HepG2 (cell line): ENCODE data around the gene RHEBL1. TPM values are rescaled to one million over a fixed set of nuclear protein-coding genes. Genes with fewer than 3 reads are reported as not detected.

Experiments used
- DMAP1 ChIP-seq: IDR thresholded peaks from 2 replicates; pipeline ENCODE4 v1.6.1; 2016
- DNMT1 ChIP-seq: sonication (generic); formaldehyde crosslinking; IDR thresholded peaks from 2 replicates; pipeline ENCODE4 v1.5.1; 2020; ENCODE audit warnings: mild to moderate bottlenecking, missing genetic modification reagents
- GABPA ChIP-seq, 2 experiments: IDR thresholded peaks; 2 replicates each; pipeline ENCODE4 v1.6.1; 2011 to 2016; ENCODE audit warnings: low read depth in 2 of 2, low read length in 1 of 2, missing biosample characterization in 1 of 2, missing genetic modification characterization in 1 of 2
- ISL2 ChIP-seq: sonication (generic); formaldehyde crosslinking; IDR thresholded peaks from 2 replicates; pipeline ENCODE4 v1.5.0; 2020; ENCODE audit warnings: missing genetic modification reagents
- JUNB ChIP-seq: sonication (generic); formaldehyde crosslinking; IDR thresholded peaks from 2 replicates; pipeline ENCODE4 v1.8.0; 2022; ENCODE audit warnings: missing genetic modification reagents, mild to moderate bottlenecking, borderline replicate concordance
- JUND ChIP-seq: sonication (generic); formaldehyde crosslinking; IDR thresholded peaks from 2 replicates; pipeline ENCODE4 v1.8.0; 2022; ENCODE audit warnings: mild to moderate bottlenecking, missing genetic modification reagents
- MAF1 ChIP-seq: sonication (generic); formaldehyde crosslinking; IDR thresholded peaks from 2 replicates; pipeline ENCODE4 v1.5.0; 2020; ENCODE audit warnings: missing genetic modification reagents, borderline replicate concordance
- MIER3 ChIP-seq: IDR thresholded peaks from 2 replicates; pipeline ENCODE4 v1.6.1; 2016; ENCODE audit warnings: missing compliant biosample characterization, borderline replicate concordance
- NFYC ChIP-seq: IDR thresholded peaks from 2 replicates; pipeline ENCODE4 v1.6.1; 2016; ENCODE audit warnings: missing genetic modification reagents, missing compliant biosample characterization
- RNF2 ChIP-seq: fragments of 450-650 bp; conservative IDR thresholded peaks from 2 replicates; pipeline ENCODE4 v1.6.1; 2016; ENCODE audit warnings: low read depth
- SATB2 ChIP-seq: sonication (generic); formaldehyde crosslinking; IDR thresholded peaks from 2 replicates; pipeline ENCODE4 v1.5.0; 2020; ENCODE audit warnings: missing genetic modification reagents
- SMAD1 ChIP-seq: sonication (generic); formaldehyde crosslinking; IDR thresholded peaks from 2 replicates; pipeline ENCODE4 v1.4.0; 2020; ENCODE audit warnings: missing genetic modification reagents, low read depth, mild to moderate bottlenecking, borderline replicate concordance
- ZNF10 ChIP-seq: sonication (generic); formaldehyde crosslinking; IDR thresholded peaks from 2 replicates; pipeline ENCODE4 v1.4.0; 2020; ENCODE audit warnings: mild to moderate bottlenecking, low read depth, missing genetic modification reagents, borderline replicate concordance
- ZNF234 ChIP-seq: sonication (generic); formaldehyde crosslinking; conservative IDR thresholded peaks from 2 replicates; pipeline ENCODE4 v1.5.1; 2020; ENCODE audit warnings: mild to moderate bottlenecking, missing genetic modification reagents
- ZNF253 ChIP-seq: sonication (generic); formaldehyde crosslinking; IDR thresholded peaks from 2 replicates; pipeline ENCODE4 v1.8.0; 2022; ENCODE audit warnings: mild to moderate bottlenecking, missing genetic modification reagents, borderline replicate concordance
- ZNF598 ChIP-seq: sonication (generic); formaldehyde crosslinking; IDR thresholded peaks from 2 replicates; pipeline ENCODE4 v1.5.1; 2020; ENCODE audit warnings: mild to moderate bottlenecking, missing genetic modification reagents, borderline replicate concordance
- ZNF788 ChIP-seq: sonication (generic); formaldehyde crosslinking; IDR thresholded peaks from 2 replicates; pipeline ENCODE4 v1.5.0; 2020; ENCODE audit warnings: mild to moderate bottlenecking, missing genetic modification reagents, borderline replicate concordance
- polyA plus RNA-seq, 8 experiments: library from polyadenylated mRNA; depleted of rRNA in 3 of 8; stranded (reverse) in 7 of 8; unstranded in 1 of 8; fragments of >200 nt; fragmentation: Illumina TruSeq in 4 of 8; extraction: Trizol in 4 of 8; gene quantifications; 2 replicates each; pipeline versions ENCODE4 v1.2.1 to v1.2.3, GENCODE V29; 2011 to 2016; ENCODE audit warnings: low read depth in 4 of 8, missing spikeins in 1 of 8, mixed read lengths in 1 of 8; ENCODE audit not compliant: insufficient read depth in 1 of 8
- total RNA-seq, 5 experiments: library from RNA; depleted of rRNA; stranded (reverse); fragments of >200 nt; fragmentation: Illumina TruSeq; extraction: Trizol; gene quantifications; 2 replicates each; pipeline ENCODE4 v1.2.3, GENCODE V29; 2016; ENCODE audit warnings: low read depth in 1 of 5
- TF ChIP-seq, protein P1 (sequence below): sonication (generic); formaldehyde crosslinking; IDR thresholded peaks from 2 replicates; pipeline ENCODE4 v1.4.0; 2020; ENCODE audit warnings: missing genetic modification reagents
- TF ChIP-seq, protein P2 (sequence below): sonication (generic); formaldehyde crosslinking; conservative IDR thresholded peaks from 2 replicates; pipeline ENCODE4 v1.8.0; 2022; ENCODE audit warnings: low read depth, missing genetic modification reagents
- TF ChIP-seq, protein P3 (sequence below), 2 experiments: sonication (generic) in 1 of 2; formaldehyde crosslinking in 1 of 2; IDR thresholded peaks; 2 replicates each; pipeline versions ENCODE4 v1.5.1 to v1.6.1; 2011 to 2020; ENCODE audit warnings: borderline replicate concordance in 1 of 2, low read depth in 1 of 2, low read length in 1 of 2, mild to moderate bottlenecking in 1 of 2, missing genetic modification reagents in 1 of 2, moderate library complexity in 1 of 2
- TF ChIP-seq, protein P4 (sequence below): IDR thresholded peaks from 2 replicates; pipeline ENCODE4 v1.6.1; 2016; ENCODE audit warnings: mild to moderate bottlenecking, missing biosample characterization, missing genetic modification reagents

Gene RHEBL1
- total and polyA plus RNA-seq, 2 of the 13 experiments (the other 11 are each of a cell fraction or from before 2014, with no cell fraction given), result 1.4 to 2.5 TPM

DNA sequence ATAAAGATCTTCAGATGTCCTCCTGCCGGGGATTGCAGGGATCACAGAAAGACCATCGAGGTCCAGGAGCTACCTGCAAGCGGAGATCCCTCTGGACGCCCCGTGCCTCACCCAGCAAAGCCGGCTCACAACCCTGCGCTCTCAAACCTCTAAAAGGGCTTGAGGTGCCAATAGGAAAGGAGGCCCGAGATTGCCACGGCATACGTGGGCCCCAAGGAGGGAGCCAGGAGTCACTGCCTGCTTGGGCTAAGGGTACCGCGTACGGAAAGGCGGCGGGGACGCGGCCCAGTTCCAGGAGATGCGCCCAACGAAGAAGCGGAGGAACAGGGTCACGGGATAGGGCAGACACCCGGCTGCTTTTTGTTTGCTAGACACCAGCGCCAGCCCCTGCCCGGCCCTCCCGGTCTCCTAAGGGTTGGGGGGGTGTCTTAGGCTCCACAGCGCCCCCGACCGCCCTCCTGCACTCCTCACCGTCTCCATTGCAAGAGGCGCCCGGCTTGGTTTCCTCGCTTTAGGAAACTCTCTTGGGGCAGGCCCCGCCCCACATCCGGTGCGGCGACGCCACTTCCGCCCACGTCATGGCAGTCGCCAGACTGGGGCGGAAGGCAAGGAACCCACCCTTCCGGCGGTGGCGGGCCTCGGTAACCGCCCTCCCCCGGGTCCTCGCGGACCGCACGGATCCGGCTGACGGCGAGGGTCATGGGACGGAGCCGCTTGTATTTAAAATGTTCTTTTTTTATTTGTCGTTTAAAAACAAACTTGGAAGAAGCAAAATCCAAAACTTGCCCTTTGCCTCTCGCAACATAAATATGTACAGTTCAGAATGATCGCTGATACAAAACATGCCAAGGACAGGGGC, 51.3 kb downstream of the RHEBL1 start, which contains the start of gene PRKAG1 (continued):
- TF ChIP-seq, protein P1, sequence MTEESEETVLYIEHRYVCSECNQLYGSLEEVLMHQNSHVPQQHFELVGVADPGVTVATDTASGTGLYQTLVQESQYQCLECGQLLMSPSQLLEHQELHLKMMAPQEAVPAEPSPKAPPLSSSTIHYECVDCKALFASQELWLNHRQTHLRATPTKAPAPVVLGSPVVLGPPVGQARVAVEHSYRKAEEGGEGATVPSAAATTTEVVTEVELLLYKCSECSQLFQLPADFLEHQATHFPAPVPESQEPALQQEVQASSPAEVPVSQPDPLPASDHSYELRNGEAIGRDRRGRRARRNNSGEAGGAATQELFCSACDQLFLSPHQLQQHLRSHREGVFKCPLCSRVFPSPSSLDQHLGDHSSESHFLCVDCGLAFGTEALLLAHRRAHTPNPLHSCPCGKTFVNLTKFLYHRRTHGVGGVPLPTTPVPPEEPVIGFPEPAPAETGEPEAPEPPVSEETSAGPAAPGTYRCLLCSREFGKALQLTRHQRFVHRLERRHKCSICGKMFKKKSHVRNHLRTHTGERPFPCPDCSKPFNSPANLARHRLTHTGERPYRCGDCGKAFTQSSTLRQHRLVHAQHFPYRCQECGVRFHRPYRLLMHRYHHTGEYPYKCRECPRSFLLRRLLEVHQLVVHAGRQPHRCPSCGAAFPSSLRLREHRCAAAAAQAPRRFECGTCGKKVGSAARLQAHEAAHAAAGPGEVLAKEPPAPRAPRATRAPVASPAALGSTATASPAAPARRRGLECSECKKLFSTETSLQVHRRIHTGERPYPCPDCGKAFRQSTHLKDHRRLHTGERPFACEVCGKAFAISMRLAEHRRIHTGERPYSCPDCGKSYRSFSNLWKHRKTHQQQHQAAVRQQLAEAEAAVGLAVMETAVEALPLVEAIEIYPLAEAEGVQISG (CRISPR knock-in tag), result peak; percentile 89
- TF ChIP-seq, protein P2, sequence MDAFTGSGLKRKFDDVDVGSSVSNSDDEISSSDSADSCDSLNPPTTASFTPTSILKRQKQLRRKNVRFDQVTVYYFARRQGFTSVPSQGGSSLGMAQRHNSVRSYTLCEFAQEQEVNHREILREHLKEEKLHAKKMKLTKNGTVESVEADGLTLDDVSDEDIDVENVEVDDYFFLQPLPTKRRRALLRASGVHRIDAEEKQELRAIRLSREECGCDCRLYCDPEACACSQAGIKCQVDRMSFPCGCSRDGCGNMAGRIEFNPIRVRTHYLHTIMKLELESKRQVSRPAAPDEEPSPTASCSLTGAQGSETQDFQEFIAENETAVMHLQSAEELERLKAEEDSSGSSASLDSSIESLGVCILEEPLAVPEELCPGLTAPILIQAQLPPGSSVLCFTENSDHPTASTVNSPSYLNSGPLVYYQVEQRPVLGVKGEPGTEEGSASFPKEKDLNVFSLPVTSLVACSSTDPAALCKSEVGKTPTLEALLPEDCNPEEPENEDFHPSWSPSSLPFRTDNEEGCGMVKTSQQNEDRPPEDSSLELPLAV (CRISPR knock-in tag), result no peak
- TF ChIP-seq ISL2 (CRISPR knock-in tag), result peak; percentile 46; the same call in 1 of the 2 replicates
- TF ChIP-seq MIER3 (CRISPR knock-in tag), result peak; percentile 50; the same call in 1 of the 2 replicates
- peak; percentile 93 for TF ChIP-seq SMAD1 (CRISPR knock-in tag)
- TF ChIP-seq, protein P3, sequence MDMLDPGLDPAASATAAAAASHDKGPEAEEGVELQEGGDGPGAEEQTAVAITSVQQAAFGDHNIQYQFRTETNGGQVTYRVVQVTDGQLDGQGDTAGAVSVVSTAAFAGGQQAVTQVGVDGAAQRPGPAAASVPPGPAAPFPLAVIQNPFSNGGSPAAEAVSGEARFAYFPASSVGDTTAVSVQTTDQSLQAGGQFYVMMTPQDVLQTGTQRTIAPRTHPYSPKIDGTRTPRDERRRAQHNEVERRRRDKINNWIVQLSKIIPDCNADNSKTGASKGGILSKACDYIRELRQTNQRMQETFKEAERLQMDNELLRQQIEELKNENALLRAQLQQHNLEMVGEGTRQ (IDR thresholded peaks at IDR 0.05; ENCODE audit: low read depth, low read length), result no peak
- TF ChIP-seq, protein P3 (CRISPR knock-in tag; IDR thresholded peaks at IDR 0.05; ENCODE audit: borderline replicate concordance), result no peak
- TF ChIP-seq ZNF253 (CRISPR knock-in tag), result 0 out of 2 replicates have a peak, but pooled peaks have one; percentile 81
- TF ChIP-seq RNF2, result no peak; the same call in 1 of the 2 replicates
- TF ChIP-seq ZNF598 (CRISPR knock-in tag), result no peak
- TF ChIP-seq, protein P4, sequence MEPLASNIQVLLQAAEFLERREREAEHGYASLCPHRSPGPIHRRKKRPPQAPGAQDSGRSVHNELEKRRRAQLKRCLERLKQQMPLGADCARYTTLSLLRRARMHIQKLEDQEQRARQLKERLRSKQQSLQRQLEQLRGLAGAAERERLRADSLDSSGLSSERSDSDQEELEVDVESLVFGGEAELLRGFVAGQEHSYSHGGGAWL (CRISPR knock-in tag), result peak; percentile 42; the same call in 1 of the 2 replicates
- TF ChIP-seq ZNF234 (CRISPR knock-in tag), result no peak
- TF ChIP-seq NFYC, result no peak; the same call in 1 of the 2 replicates
- peak; percentile 97 for TF ChIP-seq GABPA (IDR thresholded peaks at IDR 0.05; ENCODE audit: low read depth, low read length)
- peak; percentile 97 for TF ChIP-seq GABPA (CRISPR knock-in tag; IDR thresholded peaks at IDR 0.05; ENCODE audit: low read depth)
- no peak for TF ChIP-seq ZNF10 (CRISPR knock-in tag)
- no peak for TF ChIP-seq DNMT1 (CRISPR knock-in tag)
- TF ChIP-seq SATB2 (CRISPR knock-in tag), result no peak
- no peak for TF ChIP-seq JUNB (CRISPR knock-in tag)
- TF ChIP-seq JUND (CRISPR knock-in tag), result no peak
- TF ChIP-seq DMAP1 (CRISPR knock-in tag), result peak; percentile 78
- TF ChIP-seq MAF1 (CRISPR knock-in tag), result peak; percentile 44; the same call in 1 of the 2 replicates
- peak; percentile 51; the same call in 1 of the 2 replicates for TF ChIP-seq ZNF788 (CRISPR knock-in tag)
